IMR-90 (cell line): ENCODE data around the gene CUBN. TPM values are rescaled to one million over a fixed set of nuclear protein-coding genes. Genes with fewer than 3 reads are reported as not detected.
A peak's percentile ranks its signal among the peaks of the same experiment; 100 is the strongest.

Source experiments
- ATAC-seq: fragments of 200-7000 bp; cut with Tn5 transposase; 2 replicates; pipeline ENCODE4 v1.9.1; 2020; ENCODE audit warnings: low read depth, mild to moderate bottlenecking, moderate library complexity
- BruUV-seq: library from RNA; stranded (reverse); fragments of 400-500 nt; replicated peaks from 2 replicates; lab custom pipeline; 2021; lab: Mats Ljungman, UMichigan
- CTCF ChIA-PET: fragments of 300-600 bp; formaldehyde crosslinking; extraction: SDS; loops from one replicate; lab custom pipeline; 2021; ENCODE audit warnings: antibody characterized with exemption; lab: Yijun Ruan, JAX
- POLR2A ChIA-PET: fragments of 300-600 bp; sonication (Branson Sonifier 250); formaldehyde crosslinking; loops from one replicate; lab custom pipeline; 2022; ENCODE audit warnings: antibody characterized with exemption; ENCODE audit not compliant: unreplicated experiment; lab: Charles Lee
- DNase-seq: peaks from one replicate; pipeline ENCODE4 v3.0.0; 2013
- H2AFZ ChIP-seq: replicated peaks from 2 replicates; pipeline ENCODE3; 2013; ENCODE audit warnings: low read length, mild to moderate bottlenecking; ENCODE audit not compliant: poor library complexity
- H2AK5ac ChIP-seq: 2 replicates; pipeline ENCODE4 v1.6.1; 2013; ENCODE audit warnings: low read depth, low read length, inconsistent platforms
- H2AK9ac ChIP-seq: replicated peaks from 2 replicates; pipeline ENCODE3; 2013; ENCODE audit warnings: mild to moderate bottlenecking, low read depth, low read length, moderate library complexity; ENCODE audit not compliant: poor library complexity
- H2BK120ac ChIP-seq: 2 replicates; pipeline ENCODE4 v1.6.1; 2013; ENCODE audit warnings: low read depth, low read length, inconsistent platforms
- H2BK15ac ChIP-seq: 3 replicates; pipeline ENCODE4 v1.6.1; 2013; ENCODE audit warnings: low read depth, low read length, inconsistent platforms
- H2BK20ac ChIP-seq: 2 replicates; pipeline ENCODE4 v1.6.1; 2013; ENCODE audit warnings: low read depth, mild to moderate bottlenecking, inconsistent platforms, low read length, moderate library complexity
- H2BK5ac ChIP-seq: 2 replicates; pipeline ENCODE4 v1.6.1; 2013; ENCODE audit warnings: mild to moderate bottlenecking, low read depth, low read length, inconsistent platforms; ENCODE audit not compliant: poor library complexity, severe bottlenecking
- H3K14ac ChIP-seq: replicated peaks from 2 replicates; pipeline ENCODE4 v1.6.1; 2013; ENCODE audit warnings: low read depth, low read length, inconsistent platforms
- H3K18ac ChIP-seq: 2 replicates; pipeline ENCODE4 v1.6.1; 2013; ENCODE audit warnings: low read depth, low read length, control low read depth
- H3K23ac ChIP-seq: 2 replicates; pipeline ENCODE4 v1.6.1; 2013; ENCODE audit warnings: low read depth, low read length, inconsistent platforms
- H3K27ac ChIP-seq: 2 replicates; pipeline ENCODE4 v1.5.1; 2013; ENCODE audit warnings: mild to moderate bottlenecking, control low read depth, low read length; ENCODE audit not compliant: insufficient read depth
- H3K27me3 ChIP-seq: 2 replicates; pipeline ENCODE4 v1.6.1; 2013; ENCODE audit warnings: low read length; ENCODE audit not compliant: control insufficient read depth, insufficient read depth
- H3K36me3 ChIP-seq: 2 replicates; pipeline ENCODE4 v1.6.1; 2013; ENCODE audit warnings: low read length, mixed read lengths; ENCODE audit not compliant: control insufficient read depth, insufficient read depth
- H3K4ac ChIP-seq: 2 replicates; pipeline ENCODE4 v1.6.1; 2013; ENCODE audit warnings: low read depth, low read length, inconsistent platforms
- H3K4me1 ChIP-seq: 2 replicates; pipeline ENCODE4 v1.6.1; 2013; ENCODE audit warnings: low read length, mixed read lengths; ENCODE audit not compliant: control insufficient read depth, insufficient read depth
- H3K4me2 ChIP-seq: 2 replicates; pipeline ENCODE4 v1.6.1; 2013; ENCODE audit warnings: low read depth, mild to moderate bottlenecking, control low read depth, low read length, moderate library complexity
- H3K4me3 ChIP-seq: 2 replicates; pipeline ENCODE4 v1.5.1; 2013; ENCODE audit warnings: low read depth, mild to moderate bottlenecking, control low read depth, low read length, moderate library complexity; ENCODE audit not compliant: insufficient read depth
- H3K56ac ChIP-seq: 2 replicates; pipeline ENCODE4 v1.6.1; 2013; ENCODE audit warnings: low read length, inconsistent platforms; ENCODE audit not compliant: insufficient read depth; ENCODE audit errors: extremely low read depth
- H3K79me1 ChIP-seq, 2 experiments: 2 replicates each; pipeline ENCODE4 v1.6.1; 2013; ENCODE audit warnings: low read length in 2 of 2, inconsistent platforms in 1 of 2, low read depth in 1 of 2
- H3K9ac ChIP-seq: 2 replicates; pipeline ENCODE4 v1.6.1; 2013; ENCODE audit warnings: low read depth, low read length, control low read depth
- H3K9me1 ChIP-seq: 2 replicates; pipeline ENCODE4 v1.6.1; 2013; ENCODE audit warnings: low read length, inconsistent platforms; ENCODE audit not compliant: insufficient read depth
- H3K9me3 ChIP-seq: 2 replicates; pipeline ENCODE4 v1.6.1; 2013; ENCODE audit warnings: low read length; ENCODE audit not compliant: control insufficient read depth, insufficient read depth
- H4K20me1 ChIP-seq: 2 replicates; pipeline ENCODE4 v1.6.1; 2013; ENCODE audit warnings: low read length, inconsistent platforms; ENCODE audit not compliant: insufficient read depth
- H4K5ac ChIP-seq: 2 replicates; pipeline ENCODE4 v1.6.1; 2013; ENCODE audit warnings: mild to moderate bottlenecking, low read depth, low read length, control low read depth
- H4K8ac ChIP-seq, 2 experiments: 2 replicates each; pipeline ENCODE4 v1.6.1; 2013; ENCODE audit warnings: low read depth in 2 of 2, low read length in 2 of 2, control low read depth in 1 of 2, inconsistent platforms in 1 of 2
- H4K91ac ChIP-seq: 2 replicates; pipeline ENCODE4 v1.6.1; 2013; ENCODE audit warnings: low read depth, low read length, inconsistent platforms; ENCODE audit not compliant: insufficient read depth
- BHLHE40 ChIP-seq: fragments of 150-350 bp; IDR thresholded peaks from 2 replicates; pipeline ENCODE4 v1.6.1; 2016; ENCODE audit warnings: mild to moderate bottlenecking, low read depth, low read length
- CHD1 ChIP-seq: IDR thresholded peaks from 2 replicates; pipeline ENCODE4 v1.6.1; 2012; ENCODE audit warnings: low read depth, low read length, improper control_type of control experiment
- CTCF ChIP-seq: conservative IDR thresholded peaks from 2 replicates; pipeline ENCODE4 v1.5.1; 2012; ENCODE audit warnings: mild to moderate bottlenecking, low read depth, low read length, improper control_type of control experiment
- ELK1 ChIP-seq: fragments of 150-350 bp; IDR thresholded peaks from 2 replicates; pipeline ENCODE4 v1.6.1; 2016; ENCODE audit warnings: low read depth, mild to moderate bottlenecking, low read length, moderate library complexity, borderline replicate concordance
- MAFK ChIP-seq: IDR thresholded peaks from 2 replicates; pipeline ENCODE4 v1.6.1; 2012; ENCODE audit warnings: low read depth, low read length, improper control_type of control experiment
- MAZ ChIP-seq: IDR thresholded peaks from 2 replicates; pipeline ENCODE4 v1.6.1; 2012; ENCODE audit warnings: low read depth, mild to moderate bottlenecking, low read length, improper control_type of control experiment, moderate library complexity, borderline replicate concordance
- MXI1 ChIP-seq: IDR thresholded peaks from 2 replicates; pipeline ENCODE4 v1.6.1; 2012; ENCODE audit warnings: low read depth, mild to moderate bottlenecking, low read length, moderate library complexity, borderline replicate concordance
- NFE2L2 ChIP-seq: fragments of 150-350 bp; IDR thresholded peaks from 2 replicates; pipeline ENCODE4 v1.6.1; 2016; ENCODE audit warnings: low read depth, mild to moderate bottlenecking, low read length
- POLR2A ChIP-seq: IDR thresholded peaks from 2 replicates; pipeline ENCODE4 v1.6.1; 2012; ENCODE audit warnings: mild to moderate bottlenecking, low read depth, low read length
- RAD21 ChIP-seq: IDR thresholded peaks from 2 replicates; pipeline ENCODE4 v1.6.1; 2012; ENCODE audit warnings: low read length, improper control_type of control experiment
- RCOR1 ChIP-seq: IDR thresholded peaks from 2 replicates; pipeline ENCODE4 v1.6.1; 2012; ENCODE audit warnings: mild to moderate bottlenecking, low read length, improper control_type of control experiment; ENCODE audit not compliant: insufficient replicate concordance
- RFX5 ChIP-seq: IDR thresholded peaks from 2 replicates; pipeline ENCODE4 v1.8.0; 2012; ENCODE audit warnings: low read depth, mild to moderate bottlenecking, low read length, moderate library complexity
- USF2 ChIP-seq: fragments of 150-350 bp; IDR thresholded peaks from 2 replicates; pipeline ENCODE4 v1.6.1; 2017; ENCODE audit warnings: mild to moderate bottlenecking, antibody characterized with exemption, low read length, low read depth
- WGBS, 2 experiments: methylation state at CpG; one replicate each; pipeline versions ENCODE4 v1.1.5 to v1.1.7; 2013; ENCODE audit warnings: missing lambda C conversion rate in 2 of 2; ENCODE audit not compliant: insufficient read length in 1 of 2; ENCODE audit errors: extremely low coverage in 2 of 2; 5-methylcytosine and 5-hydroxymethylcytosine counted together
- dilution Hi-C: fragments of 300-500 bp; cut with HindIII; formaldehyde crosslinking; loops from one replicate; pipeline ENCODE4 v1.14.3; 2018; ENCODE audit warnings: low sequenced_read_pairs; ENCODE audit not compliant: unreplicated experiment
- in situ Hi-C: fragments of 300-500 bp; cut with MboI; formaldehyde crosslinking; loops from 3 replicates; pipeline ENCODE4 v1.14.3; 2019; ENCODE audit warnings: low sequenced_read_pairs, inconsistent platforms, mixed read lengths
- intact Hi-C: fragments of 100-400 bp; cut with micrococcal nuclease; formaldehyde crosslinking; loops from 2 replicates; pipeline ENCODE4 v1.10.0; 2022
- polyA plus RNA-seq, 3 experiments: library from polyadenylated mRNA; depleted of rRNA; stranded (reverse); fragments of >200 nt; gene quantifications; 2 replicates each; pipeline ENCODE4 v1.2.3, GENCODE V29; 2012; ENCODE audit warnings: low replicate concordance in 1 of 3
- total RNA-seq: library from RNA; depleted of rRNA; stranded (reverse); fragments of >200 nt; gene quantifications from 2 replicates; pipeline ENCODE4 v1.2.3, GENCODE V29; 2012

The CUBN gene
- total and polyA plus RNA-seq, 2 of the 4 experiments (the other 2 are of a cell fraction) = 0.19 to 0.54 TPM

- peak overlapping the region; percentile 63 for H2BK20ac ChIP-seq
- H2BK120ac ChIP-seq = peak overlapping the region; percentile 68; the same call in 1 of the 2 replicates
- in situ Hi-C loops = no loop called here
- H2BK15ac ChIP-seq = 0 out of 3 replicates have a peak overlapping the region, but pooled peaks have one; percentile 18
- peak overlapping the region; percentile 72; the same call in 1 of the 2 replicates for H4K5ac ChIP-seq
- peak overlapping the region; percentile 48; the same call in 1 of the 2 replicates for H3K4ac ChIP-seq
- H3K14ac ChIP-seq = peak overlapping the region; percentile 72
- no peak for TF ChIP-seq MXI1
- TF ChIP-seq RAD21 = no peak
- no peak for TF ChIP-seq MAZ
- no peak for TF ChIP-seq POLR2A
- no peak for TF ChIP-seq BHLHE40
- TF ChIP-seq ELK1 = no peak
- no peak for TF ChIP-seq NFE2L2
- no peak for TF ChIP-seq CTCF
- TF ChIP-seq RFX5 = no peak
- TF ChIP-seq RCOR1 = no peak
- TF ChIP-seq CHD1 = no peak
- TF ChIP-seq MAFK = no peak
- no peak for TF ChIP-seq USF2
- POLR2A ChIA-PET = no interaction called here
- H2AK5ac ChIP-seq = no peak overlapping the region
- H4K91ac ChIP-seq = no peak overlapping the region
- CTCF ChIA-PET = no interaction called here
- H4K20me1 ChIP-seq = no peaks in the 10 kb centered on the region
- no peaks in the 10 kb centered on the region for H3K9me3 ChIP-seq
- H3K4me2 ChIP-seq = peak overlapping the region; percentile 90
- H3K18ac ChIP-seq = peak overlapping the region; percentile 85; the same call in 1 of the 2 replicates
- no peaks in the 10 kb centered on the region for H3K27me3 ChIP-seq
- H3K23ac ChIP-seq = 0 out of 2 replicates have a peak overlapping the region, but pooled peaks have one; percentile 18
- H3K4me1 ChIP-seq = peaks cover 7% of the 10 kb centered on the region
- peak overlapping the region; percentile 43 for H2BK5ac ChIP-seq
- H4K8ac ChIP-seq = peak overlapping the region in 1 of 2 experiments; percentile 47; a peak in 2 of 4 replicates
- H3K9ac ChIP-seq = peak overlapping the region; percentile 29; the same call in 1 of the 2 replicates
- H2AK9ac ChIP-seq = no peak overlapping the region
- H2AFZ ChIP-seq = no peak overlapping the region
- dilution Hi-C loops = no loop called here
- H3K4me3 ChIP-seq = peak overlapping the region; percentile 25; the same call in 1 of the 2 replicates
- H3K36me3 ChIP-seq = no peaks in the 10 kb centered on the region
- DNase-seq = no peak
- no CpG with 5 or more reads among the region's 4 CpGs for WGBS, 2 experiments
- peak; percentile 19 for ATAC-seq
- no TSS peak for BruUV-seq
- H3K27ac ChIP-seq = no peak overlapping the region
- H3K9me1 ChIP-seq = peaks cover 3% of the 10 kb centered on the region; the same call in 1 of the 2 replicates
- intact Hi-C loops = no loop called here
- no peak overlapping the region for H3K56ac ChIP-seq
- no peaks in the 10 kb centered on the region for H3K79me1 ChIP-seq
Measured at GRCh38 chr10:16867990-16868389, 261.6 kb downstream of the CUBN start.
